ENCODE data around the gene PACSIN3. TPM values are rescaled to one million over a fixed set of nuclear protein-coding genes. Genes with fewer than 3 reads are reported as not detected.

PACSIN3 gene
- total and polyA plus RNA-seq, 2 of the 13 experiments (the other 11 are each of a cell fraction or from before 2014, with no cell fraction given) = 47.9 to 93.3 TPM

DNA sequence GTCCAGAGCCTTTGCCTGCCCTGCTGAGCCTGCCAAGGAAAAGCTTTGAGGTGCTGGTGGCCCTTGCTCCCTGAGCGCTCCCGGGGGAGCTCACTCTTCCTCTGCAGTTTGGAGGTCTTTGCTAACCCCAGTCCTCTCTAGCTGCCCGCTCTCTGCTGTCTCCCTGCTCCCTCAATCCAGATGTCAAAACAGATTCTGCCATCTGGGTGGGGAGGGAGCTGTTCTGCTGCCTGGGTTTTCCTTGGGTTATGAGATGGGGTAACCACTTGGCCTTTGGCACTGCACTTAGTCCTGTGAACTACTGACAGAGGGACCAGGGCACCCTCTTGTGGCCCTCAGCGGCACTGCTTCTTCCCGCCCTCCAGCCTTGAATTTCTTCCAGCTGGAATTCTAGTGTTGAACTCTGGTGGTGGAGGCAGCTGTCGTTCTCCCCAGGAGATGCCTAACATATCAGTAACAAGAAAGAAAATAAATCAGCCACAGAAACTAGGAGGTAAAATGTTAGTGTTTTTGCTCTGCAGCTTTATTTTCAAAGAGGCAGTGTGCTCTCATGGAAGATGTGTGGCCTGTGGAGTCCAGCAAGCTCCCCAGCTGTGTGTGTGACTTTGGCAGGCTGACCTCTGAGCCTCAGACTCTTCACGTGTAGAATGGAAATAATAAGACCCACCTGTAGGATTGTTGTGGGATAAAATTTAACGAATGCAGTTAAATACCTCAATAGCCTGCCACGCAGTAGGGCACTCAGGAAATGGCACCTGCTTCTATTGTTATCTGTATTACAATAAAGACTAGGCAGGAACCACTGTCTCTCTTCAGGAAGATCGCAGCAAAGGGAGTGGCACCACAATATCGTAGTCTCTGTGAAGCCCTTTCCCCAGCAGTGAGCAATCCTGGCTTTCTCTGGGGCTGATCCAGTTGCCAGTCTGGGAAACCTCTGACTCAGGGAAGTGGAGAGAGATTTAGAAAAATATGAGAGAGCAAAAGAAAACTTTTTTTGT, 33.0 kb downstream of the PACSIN3 start (continued):
- TF ChIP-seq PRPF4 (IDR thresholded peaks at IDR 0.05; ENCODE audit: low read depth, low read length, poor library complexity, severe bottlenecking) (no peak), RBM22 (optimal IDR thresholded peaks at IDR 0.05; ENCODE audit: low read length) (no peak), ETV6 (CRISPR knock-in tag; conservative IDR thresholded peaks at IDR 0.05) (no peak), KAT8 (CRISPR knock-in tag; IDR thresholded peaks at IDR 0.05) (no peak), BATF2 (CRISPR knock-in tag; IDR thresholded peaks at IDR 0.05) (no peak), ZNF770 (CRISPR knock-in tag; IDR thresholded peaks at IDR 0.05) (no peak), RAD51 (IDR thresholded peaks at IDR 0.05; ENCODE audit: borderline replicate concordance) (no peak), ZSCAN25 (CRISPR knock-in tag; IDR thresholded peaks at IDR 0.05) (no peak), FOSL2 (CRISPR knock-in tag; IDR thresholded peaks at IDR 0.05) (0 out of 2 replicates have a peak, but pooled peaks have one; percentile 6), SALL1 (CRISPR knock-in tag; IDR thresholded peaks at IDR 0.05) (peak; percentile 45; the same call in 1 of the 2 replicates), CCDC6 (CRISPR knock-in tag; IDR thresholded peaks at IDR 0.05) (no peak), ZNF773 (CRISPR knock-in tag; IDR thresholded peaks at IDR 0.05; ENCODE audit: borderline replicate concordance) (no peak), KDM1A (CRISPR knock-in tag; IDR thresholded peaks at IDR 0.05) (no peak), ZBTB7A (CRISPR knock-in tag; IDR thresholded peaks at IDR 0.05) (no peak), ZNF839 (CRISPR knock-in tag; IDR thresholded peaks at IDR 0.05; ENCODE audit: borderline replicate concordance) (no peak), NBN (conservative IDR thresholded peaks at IDR 0.05) (no peak), FIP1L1 (IDR thresholded peaks at IDR 0.05; ENCODE audit: borderline replicate concordance, insufficient read depth, low read depth, low read length) (no peak), ARID5B (CRISPR knock-in tag; IDR thresholded peaks at IDR 0.05) (0 out of 2 replicates have a peak, but pooled peaks have one; percentile 14), SAFB2 (CRISPR knock-in tag; IDR thresholded peaks at IDR 0.05; ENCODE audit: borderline replicate concordance, low read depth) (no peak), HMGXB4 (CRISPR knock-in tag; IDR thresholded peaks at IDR 0.05; ENCODE audit: borderline replicate concordance in 1 of 2, low read depth in 1 of 2) (peak; percentile 45 to 52; a peak in 2 of 4 replicates)
